Measurements from ENCODE around the gene CPT1C. TPM values are rescaled to one million over a fixed set of nuclear protein-coding genes. Genes with fewer than 3 reads are reported as not detected.

The CPT1C gene
- total RNA-seq, 1 donor from 2014 or later: 60.9 TPM

DNA sequence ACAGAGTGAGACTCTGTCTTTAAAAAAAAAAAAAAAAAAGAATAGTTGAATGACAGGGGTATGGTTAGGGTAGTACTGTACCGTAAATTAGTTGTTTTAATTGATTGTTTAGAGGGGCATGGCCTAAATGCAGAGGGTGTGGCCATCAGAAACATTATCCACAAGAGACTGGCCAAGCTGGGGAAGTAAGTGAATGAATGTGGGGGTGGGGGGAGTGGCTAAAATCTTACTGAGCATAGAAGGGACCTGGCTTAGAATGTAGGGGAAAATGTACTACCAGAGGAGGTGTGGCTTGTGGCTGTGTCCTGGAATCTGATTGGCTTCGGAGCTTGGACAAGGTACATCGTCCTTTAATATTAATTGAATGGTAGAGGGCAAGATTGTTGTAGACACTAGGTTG is 21.4 kb upstream of the CPT1C start:
- H3K4me3 Mint-ChIP-seq: no peak overlapping the region
- DNase-seq (ENCODE audit: low spot score in 2 of 2, unreplicated experiment in 2 of 2): no peak
- peaks cover 31% of the 10 kb centered on the region for H3K4me1 Mint-ChIP-seq
- no peaks in the 10 kb centered on the region for H3K27me3 Mint-ChIP-seq (ENCODE audit: low read depth)
- TF ChIP-seq, protein P1, sequence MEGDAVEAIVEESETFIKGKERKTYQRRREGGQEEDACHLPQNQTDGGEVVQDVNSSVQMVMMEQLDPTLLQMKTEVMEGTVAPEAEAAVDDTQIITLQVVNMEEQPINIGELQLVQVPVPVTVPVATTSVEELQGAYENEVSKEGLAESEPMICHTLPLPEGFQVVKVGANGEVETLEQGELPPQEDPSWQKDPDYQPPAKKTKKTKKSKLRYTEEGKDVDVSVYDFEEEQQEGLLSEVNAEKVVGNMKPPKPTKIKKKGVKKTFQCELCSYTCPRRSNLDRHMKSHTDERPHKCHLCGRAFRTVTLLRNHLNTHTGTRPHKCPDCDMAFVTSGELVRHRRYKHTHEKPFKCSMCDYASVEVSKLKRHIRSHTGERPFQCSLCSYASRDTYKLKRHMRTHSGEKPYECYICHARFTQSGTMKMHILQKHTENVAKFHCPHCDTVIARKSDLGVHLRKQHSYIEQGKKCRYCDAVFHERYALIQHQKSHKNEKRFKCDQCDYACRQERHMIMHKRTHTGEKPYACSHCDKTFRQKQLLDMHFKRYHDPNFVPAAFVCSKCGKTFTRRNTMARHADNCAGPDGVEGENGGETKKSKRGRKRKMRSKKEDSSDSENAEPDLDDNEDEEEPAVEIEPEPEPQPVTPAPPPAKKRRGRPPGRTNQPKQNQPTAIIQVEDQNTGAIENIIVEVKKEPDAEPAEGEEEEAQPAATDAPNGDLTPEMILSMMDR (IDR thresholded peaks at IDR 0.05; ENCODE audit: unreplicated experiment): no peak
- peaks cover 6% of the 10 kb centered on the region for H3K36me3 Mint-ChIP-seq
- H3K9me3 Mint-ChIP-seq: no peaks in the 10 kb centered on the region
- H3K27ac Mint-ChIP-seq: no peak overlapping the region

DNA sequence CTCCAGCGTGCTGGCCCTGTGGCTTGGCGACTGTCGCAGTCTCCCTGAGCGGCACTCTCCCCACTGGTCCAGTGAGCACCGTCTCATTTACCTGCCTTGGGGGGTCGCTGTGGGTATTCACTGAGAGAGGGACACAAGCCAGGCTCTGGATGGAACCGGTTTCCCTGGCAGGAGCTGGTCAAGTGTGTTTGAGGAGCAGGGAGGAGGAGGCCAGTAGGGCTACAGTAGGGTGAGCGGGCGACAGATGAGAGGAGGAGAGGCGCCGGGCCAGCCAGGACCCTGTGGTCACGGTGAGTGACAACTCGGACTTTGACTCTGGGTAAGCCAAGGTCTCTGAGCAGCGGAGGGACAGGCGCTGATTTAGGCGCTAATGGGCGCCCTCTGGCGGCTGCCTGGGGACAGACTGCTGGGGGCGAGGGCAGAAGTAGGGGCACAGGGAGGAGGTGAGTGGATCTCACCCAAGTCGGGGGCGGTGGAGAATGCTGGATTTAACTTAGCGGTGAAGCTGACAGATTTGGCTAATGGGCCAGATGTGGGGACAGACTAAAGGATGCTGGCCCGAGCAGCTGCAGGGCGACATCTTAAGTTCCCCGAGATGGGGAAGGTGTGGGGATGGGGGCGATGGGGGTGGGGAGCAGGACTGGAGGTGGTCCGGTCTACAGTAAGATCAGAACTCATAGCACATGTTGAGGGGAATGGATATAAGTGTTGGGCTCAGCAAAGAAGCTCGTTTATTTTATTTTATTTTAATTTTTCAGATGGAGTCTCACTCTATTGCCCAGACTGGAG is 18.6 kb upstream of the CPT1C start:
- no peaks in the 10 kb centered on the region for H3K27me3 Mint-ChIP-seq (ENCODE audit: low read depth)
- H3K27ac Mint-ChIP-seq: peak overlapping the region; percentile 90
- peak; percentile 60 to 83 for DNase-seq (ENCODE audit: low spot score in 2 of 2, unreplicated experiment in 2 of 2)
- TF ChIP-seq, protein P1 (IDR thresholded peaks at IDR 0.05; ENCODE audit: unreplicated experiment): peak; percentile 82
- peaks cover 6% of the 10 kb centered on the region for H3K36me3 Mint-ChIP-seq
- H3K4me3 Mint-ChIP-seq: peak overlapping the region; percentile 66
- H3K9me3 Mint-ChIP-seq: no peaks in the 10 kb centered on the region
- H3K4me1 Mint-ChIP-seq: peaks cover 10% of the 10 kb centered on the region

DNA sequence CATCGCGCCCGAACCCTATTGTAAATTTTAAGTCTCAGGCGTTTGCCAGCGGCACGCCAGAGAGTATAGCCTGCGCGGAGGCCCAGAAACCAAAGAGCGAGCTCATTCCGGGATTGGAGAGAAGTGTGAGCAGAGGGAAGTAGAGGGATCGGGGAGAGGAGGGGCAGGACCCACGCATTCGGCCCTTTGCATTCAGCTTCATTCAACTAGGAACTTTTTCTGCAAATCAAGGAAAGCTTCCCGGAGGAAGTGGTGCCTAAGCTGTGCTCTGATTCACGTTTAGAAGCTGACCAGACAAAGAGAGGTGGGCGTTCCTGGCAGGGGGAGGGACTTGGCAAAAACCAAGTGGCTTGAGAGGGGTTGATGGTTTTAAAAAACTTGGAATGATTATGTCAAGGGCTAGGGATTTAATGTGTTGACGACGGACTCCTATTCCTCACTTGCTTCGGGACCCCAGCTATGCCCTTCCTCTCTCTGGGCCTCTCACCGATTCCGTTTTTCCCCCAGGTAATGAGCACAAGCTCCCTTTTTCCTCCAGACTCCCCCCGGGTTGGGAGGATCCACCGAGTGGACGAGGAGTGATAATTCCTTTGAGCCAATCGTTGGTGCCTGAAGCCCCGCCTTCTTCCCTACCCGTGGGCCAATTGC is 14.7 kb upstream of the CPT1C start:
- Mint-ChIP-seq H3K4me3 (peak overlapping the region; percentile 86), H3K27me3 (ENCODE audit: low read depth) (no peaks in the 10 kb centered on the region), H3K36me3 (peaks cover 4% of the 10 kb centered on the region), H3K4me1 (peaks cover 29% of the 10 kb centered on the region), H3K9me3 (no peaks in the 10 kb centered on the region), H3K27ac (peak overlapping the region; percentile 100)
- no peak for DNase-seq (ENCODE audit: low spot score in 2 of 2, unreplicated experiment in 2 of 2)
- TF ChIP-seq, protein P1 (IDR thresholded peaks at IDR 0.05; ENCODE audit: unreplicated experiment): no peak

DNA sequence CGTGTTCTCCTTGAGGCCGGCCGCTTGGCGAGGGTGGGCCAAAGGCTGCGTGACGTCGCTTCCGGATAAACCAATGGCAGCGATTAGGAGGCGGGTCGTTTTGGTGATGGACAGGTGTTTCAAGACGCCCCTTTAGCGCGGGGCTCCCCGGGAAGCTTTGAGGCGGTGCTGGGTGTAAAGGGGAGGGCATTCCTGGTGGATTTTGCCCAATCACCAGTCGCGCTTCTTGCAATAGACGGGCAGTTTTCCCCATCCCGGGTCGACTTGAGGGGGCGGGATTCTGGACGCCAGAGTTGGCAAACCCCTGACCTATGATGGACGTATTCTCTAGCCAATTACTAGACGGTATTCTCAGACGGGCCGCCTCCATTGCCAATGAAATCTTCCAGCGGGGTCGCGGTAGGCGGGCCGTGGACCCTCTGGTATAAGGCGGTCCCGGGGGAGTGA is 14.1 kb upstream of the CPT1C start:
- H3K36me3 Mint-ChIP-seq: peaks cover 3% of the 10 kb centered on the region
- peaks cover 28% of the 10 kb centered on the region for H3K4me1 Mint-ChIP-seq

DNA sequence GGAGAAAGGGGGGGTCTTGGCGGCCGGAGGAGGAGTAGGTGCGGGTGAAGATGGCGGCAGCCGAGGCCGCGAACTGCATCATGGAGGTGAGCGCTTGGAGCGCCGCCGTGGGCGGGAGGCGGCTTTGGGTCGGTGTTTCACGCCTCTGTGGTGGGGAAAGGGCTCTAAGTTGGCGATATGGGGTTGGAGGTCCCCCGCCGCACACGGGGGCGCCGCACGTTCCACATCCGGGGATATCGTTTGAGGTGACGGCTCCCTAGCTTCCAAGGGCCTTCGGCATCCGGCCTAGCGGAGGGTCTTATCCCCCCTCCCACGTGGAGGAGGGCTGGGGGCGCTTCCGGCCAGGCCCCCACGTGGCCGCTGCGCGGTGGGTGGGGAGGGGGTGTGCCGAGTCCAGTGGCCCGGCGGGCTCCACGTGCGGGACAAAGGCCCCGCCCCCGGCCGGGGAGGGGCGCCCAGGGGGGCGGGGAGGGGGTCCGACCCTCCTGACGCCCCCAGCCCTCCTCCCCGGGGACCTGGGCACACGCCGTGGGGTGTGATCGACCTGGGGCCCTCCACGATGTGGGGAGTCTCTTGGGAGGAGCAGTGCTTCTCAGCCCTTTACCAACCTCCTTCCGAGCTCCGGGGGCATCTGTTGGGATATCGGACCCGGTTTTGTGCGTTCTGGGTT is 13.6 kb upstream of the CPT1C start, which contains the start of gene PRMT1:
PRMT1 (plus strand) TSS at position 41 of the 670 bp plus-strand sequence; CDS start at position 51, 10 bp downstream.
- Mint-ChIP-seq H3K4me1 (peaks cover 23% of the 10 kb centered on the region), H3K9me3 (no peaks in the 10 kb centered on the region), H3K36me3 (peaks cover 2% of the 10 kb centered on the region), H3K4me3 (peak within 1 kb of the TSS; percentile 86), H3K27ac (peak within 1 kb of the TSS; percentile 100), H3K27me3 (ENCODE audit: low read depth) (no peaks in the 10 kb centered on the region)
- DNase-seq (ENCODE audit: low spot score in 2 of 2, unreplicated experiment in 2 of 2): peak; percentile 57 to 71
- TF ChIP-seq, protein P1 (IDR thresholded peaks at IDR 0.05; ENCODE audit: unreplicated experiment): no peak

More for the DNA sequence above, 14.1 kb upstream of the CPT1C start:
- H3K27me3 Mint-ChIP-seq (ENCODE audit: low read depth): no peaks in the 10 kb centered on the region
- TF ChIP-seq, protein P1 (IDR thresholded peaks at IDR 0.05; ENCODE audit: unreplicated experiment): no peak
- peak overlapping the region; percentile 100 for H3K27ac Mint-ChIP-seq
- no peaks in the 10 kb centered on the region for H3K9me3 Mint-ChIP-seq
- peak; percentile 98 to 99 for DNase-seq (ENCODE audit: low spot score in 2 of 2, unreplicated experiment in 2 of 2)
- peak overlapping the region; percentile 86 for H3K4me3 Mint-ChIP-seq
